ENCODE measurements around the gene PPP1R26.
"Not testable (repeated sequence)": the region's sequence is repeated elsewhere in the genome, so short reads cannot be mapped to it uniquely, and the experiment has no call there.

Gene PPP1R26

GRCh38 chr9:135479469-135480052, at the start of gene PPP1R26:
Gene PPP1R26 (plus strand): TSS chr9:135479782. CDS start chr9:135484511, 4,729 bp downstream.
- no peak for TF ChIP-seq CTCF (conservative IDR thresholded peaks at IDR 0.05)
- H3K27ac ChIP-seq, result peak within 1 kb of the TSS; percentile 99

- H3K27ac ChIP-seq, result no peak overlapping the region
- no peak for TF ChIP-seq CTCF (conservative IDR thresholded peaks at IDR 0.05)
Observed at GRCh38 chr9:135437259-135437658, 42.3 kb upstream of the PPP1R26 start.

- not testable (repeated sequence) for H3K27ac ChIP-seq
Observed at GRCh38 chr9:135437696-135438095, 41.9 kb upstream of the PPP1R26 start.

- peak overlapping the region; percentile 54 for H3K27ac ChIP-seq
- TF ChIP-seq CTCF (conservative IDR thresholded peaks at IDR 0.05), result peak; percentile 16; the same call in 1 of the 2 replicates
Observed at GRCh38 chr9:135438581-135439232, 40.9 kb upstream of the PPP1R26 start.

- H3K27ac ChIP-seq, result peak overlapping the region; percentile 54
Observed at GRCh38 chr9:135439514-135439913, 40.1 kb upstream of the PPP1R26 start.

- no peak overlapping the region; the same call in 1 of the 2 replicates for H3K27ac ChIP-seq
- TF ChIP-seq CTCF (conservative IDR thresholded peaks at IDR 0.05), result no peak
Observed at GRCh38 chr9:135439916-135440315, 39.7 kb upstream of the PPP1R26 start.

GRCh38 chr9:135440620-135441019, 39.0 kb upstream of the PPP1R26 start:
- no peak overlapping the region for H3K27ac ChIP-seq
- no peak for TF ChIP-seq CTCF (conservative IDR thresholded peaks at IDR 0.05)

GRCh38 chr9:135441105-135442071, 38.2 kb upstream of the PPP1R26 start:
- not testable (repeated sequence) for H3K27ac ChIP-seq

- no peak for TF ChIP-seq CTCF (conservative IDR thresholded peaks at IDR 0.05)
- no peak overlapping the region for H3K27ac ChIP-seq
Observed at GRCh38 chr9:135442075-135442474, 37.5 kb upstream of the PPP1R26 start.
